ENCODE measurements around the gene POLR3H. TPM values are rescaled to one million over a fixed set of nuclear protein-coding genes. Genes with fewer than 3 reads are reported as not detected.

The POLR3H gene
- total RNA-seq, 2 donors from 2014 or later: 27.8 to 29.1 TPM

GRCh38 chr22:41585898-41586297, 41.6 kb upstream of the POLR3H start:
- Histone ChIP-seq H3K4me3 (no peak overlapping the region), H3K9me3 (no peaks in the 10 kb centered on the region), H3K36me3 (no peaks in the 10 kb centered on the region), H3K27ac (no peak overlapping the region), H3K4me1 (replicated peaks) (peaks cover 5% of the 10 kb centered on the region), H3K27me3 (replicated peaks; ENCODE audit: insufficient read depth) (no peaks in the 10 kb centered on the region)
- TF ChIP-seq CTCF (IDR thresholded peaks at IDR 0.05) (no peak), POLR2A (IDR thresholded peaks at IDR 0.05) (no peak), POLR2AphosphoS5 (IDR thresholded peaks at IDR 0.05) (no peak)
- intact Hi-C loops (cut with DNase I): no loop called here
- 97% methylated on average over 7 of the region's 7 CpGs for WGBS
- DNase-seq (ENCODE audit: low spot score): no peak

GRCh38 chr22:41584881-41585280, 40.6 kb upstream of the POLR3H start:
- Histone ChIP-seq H3K4me1 (replicated peaks) (peaks cover 5% of the 10 kb centered on the region), H3K4me3 (no peak overlapping the region), H3K27me3 (replicated peaks; ENCODE audit: insufficient read depth) (no peaks in the 10 kb centered on the region), H3K9me3 (no peaks in the 10 kb centered on the region), H3K27ac (no peak overlapping the region), H3K36me3 (no peaks in the 10 kb centered on the region)
- WGBS: 94% methylated on average over 6 of the region's 6 CpGs
- DNase-seq (ENCODE audit: low spot score): no peak
- intact Hi-C loops (cut with DNase I): no loop called here
- TF ChIP-seq CTCF (IDR thresholded peaks at IDR 0.05): no peak
- TF ChIP-seq POLR2AphosphoS5 (IDR thresholded peaks at IDR 0.05): no peak

GRCh38 chr22:41582694-41583093, 38.4 kb upstream of the POLR3H start:
- peaks cover 0 to 4% of the 10 kb centered on the region in 2 donors for H3K36me3 ChIP-seq

GRCh38 chr22:41579997-41580355, 35.7 kb upstream of the POLR3H start:
- intact Hi-C loops (cut with DNase I): no loop called here
- Histone ChIP-seq H3K9me3 (no peaks in the 10 kb centered on the region), H3K27me3 (replicated peaks; ENCODE audit: insufficient read depth) (no peaks in the 10 kb centered on the region), H3K36me3 (peaks cover 4% of the 10 kb centered on the region in 2 donors), H3K4me1 (replicated peaks) (no peaks in the 10 kb centered on the region), H3K27ac (no peak overlapping the region), H3K4me3 (no peak overlapping the region)
- 89% methylated on average over 6 of the region's 6 CpGs for WGBS
- no peak for DNase-seq (ENCODE audit: low spot score)
- TF ChIP-seq CTCF (IDR thresholded peaks at IDR 0.05): no peak
- TF ChIP-seq POLR2A (IDR thresholded peaks at IDR 0.05): no peak
- no peak for TF ChIP-seq POLR2AphosphoS5 (IDR thresholded peaks at IDR 0.05)

More at GRCh38 chr22:41582694-41583093, 38.4 kb upstream of the POLR3H start:
- Histone ChIP-seq H3K9me3 (no peaks in the 10 kb centered on the region), H3K4me1 (replicated peaks) (no peaks in the 10 kb centered on the region), H3K27ac (no peak overlapping the region), H3K4me3 (no peak overlapping the region), H3K27me3 (replicated peaks; ENCODE audit: insufficient read depth) (no peaks in the 10 kb centered on the region)
- no peak for TF ChIP-seq POLR2AphosphoS5 (IDR thresholded peaks at IDR 0.05)
- no peak for TF ChIP-seq CTCF (IDR thresholded peaks at IDR 0.05)
- TF ChIP-seq POLR2A (IDR thresholded peaks at IDR 0.05): no peak
- 79% methylated on average over 8 of the region's 8 CpGs for WGBS
- intact Hi-C loops (cut with DNase I): no loop called here
- DNase-seq (ENCODE audit: low spot score): no peak

- Histone ChIP-seq H3K4me3 (no peak overlapping the region), H3K9me3 (no peaks in the 10 kb centered on the region), H3K4me1 (replicated peaks) (no peaks in the 10 kb centered on the region), H3K27ac (no peak overlapping the region), H3K27me3 (replicated peaks; ENCODE audit: insufficient read depth) (no peaks in the 10 kb centered on the region), H3K36me3 (peaks cover 4% of the 10 kb centered on the region in 2 donors)
- no peak for DNase-seq (ENCODE audit: low spot score)
- TF ChIP-seq POLR2A (IDR thresholded peaks at IDR 0.05) (no peak), CTCF (IDR thresholded peaks at IDR 0.05) (no peak), POLR2AphosphoS5 (IDR thresholded peaks at IDR 0.05) (no peak)
- intact Hi-C loops (cut with DNase I): no loop called here
- 87% methylated on average over 12 of the region's 12 CpGs for WGBS
These were observed 35.2 kb upstream of the POLR3H start for GRCh38 chr22:41579297-41579996.
